Measurements from ENCODE around the gene CTNND1.

DNA sequence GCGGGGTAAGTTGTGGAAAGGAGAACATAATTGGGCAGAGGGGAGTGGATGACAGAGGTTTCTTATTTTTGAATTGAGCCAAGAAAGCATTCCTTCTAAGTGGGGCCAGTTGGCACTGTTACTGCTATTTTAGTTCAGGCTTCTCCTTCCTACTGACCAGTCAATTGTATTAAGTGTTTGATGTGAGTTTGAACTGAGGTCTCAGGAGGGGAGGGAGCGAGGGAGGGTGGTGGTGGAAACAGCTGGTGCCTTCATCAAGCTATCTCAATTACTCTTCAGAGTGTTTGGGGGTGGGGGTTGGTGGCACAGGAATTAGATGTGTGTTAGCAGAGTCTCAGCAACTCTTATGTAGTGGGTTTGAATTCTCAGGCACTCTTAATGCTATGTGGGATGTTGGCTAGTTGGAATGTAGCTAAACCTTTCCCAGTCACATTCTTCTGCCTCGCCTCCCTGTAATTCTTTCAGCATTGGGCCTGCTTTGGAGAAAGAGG is 14.5 kb downstream of the CTNND1 start:
- TF ChIP-seq, protein P1, sequence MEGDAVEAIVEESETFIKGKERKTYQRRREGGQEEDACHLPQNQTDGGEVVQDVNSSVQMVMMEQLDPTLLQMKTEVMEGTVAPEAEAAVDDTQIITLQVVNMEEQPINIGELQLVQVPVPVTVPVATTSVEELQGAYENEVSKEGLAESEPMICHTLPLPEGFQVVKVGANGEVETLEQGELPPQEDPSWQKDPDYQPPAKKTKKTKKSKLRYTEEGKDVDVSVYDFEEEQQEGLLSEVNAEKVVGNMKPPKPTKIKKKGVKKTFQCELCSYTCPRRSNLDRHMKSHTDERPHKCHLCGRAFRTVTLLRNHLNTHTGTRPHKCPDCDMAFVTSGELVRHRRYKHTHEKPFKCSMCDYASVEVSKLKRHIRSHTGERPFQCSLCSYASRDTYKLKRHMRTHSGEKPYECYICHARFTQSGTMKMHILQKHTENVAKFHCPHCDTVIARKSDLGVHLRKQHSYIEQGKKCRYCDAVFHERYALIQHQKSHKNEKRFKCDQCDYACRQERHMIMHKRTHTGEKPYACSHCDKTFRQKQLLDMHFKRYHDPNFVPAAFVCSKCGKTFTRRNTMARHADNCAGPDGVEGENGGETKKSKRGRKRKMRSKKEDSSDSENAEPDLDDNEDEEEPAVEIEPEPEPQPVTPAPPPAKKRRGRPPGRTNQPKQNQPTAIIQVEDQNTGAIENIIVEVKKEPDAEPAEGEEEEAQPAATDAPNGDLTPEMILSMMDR (IDR thresholded peaks at IDR 0.05) = no peak
- TF ChIP-seq POLR2AphosphoS5 (IDR thresholded peaks at IDR 0.05) = no peak

Data from transverse colon (tissue), 4 donors.